GM10847 (cell line): ENCODE data around the gene AIDA.

ENCODE experiments used
- POLR2A ChIP-seq: IDR thresholded peaks from 2 replicates; pipeline ENCODE4 v1.6.1; 2011; ENCODE audit not compliant: insufficient read length; ENCODE audit errors: extremely low read depth

AIDA gene

DNA sequence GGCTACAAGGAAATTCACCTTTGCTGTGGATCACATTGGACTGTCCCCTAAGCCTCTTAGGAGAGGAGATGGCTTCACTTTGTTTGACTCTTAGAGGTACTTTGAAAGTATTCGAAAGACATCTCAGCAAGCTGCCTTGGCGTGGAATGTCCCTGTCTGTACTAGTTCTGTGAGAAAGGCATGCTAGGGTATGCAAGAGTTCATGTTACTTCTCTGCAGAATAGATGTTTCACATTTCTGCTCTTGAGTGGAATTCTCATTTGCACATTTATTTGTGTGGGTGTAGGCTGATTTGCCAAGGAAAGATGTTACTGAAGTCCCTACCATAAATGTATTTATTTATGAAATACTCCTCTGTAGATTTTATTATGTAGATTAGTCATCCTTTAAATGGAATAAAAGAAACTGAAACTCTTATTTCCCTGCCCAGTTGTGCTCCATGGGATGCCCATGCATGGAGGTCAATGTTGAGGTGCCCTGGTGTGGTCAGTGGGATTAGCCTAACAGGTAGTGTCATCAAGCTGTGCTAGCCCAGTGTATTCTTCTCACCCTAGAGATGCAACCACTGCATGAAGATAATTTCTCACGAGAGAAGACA is 80.6 kb downstream of the AIDA start:
- no peak for TF ChIP-seq POLR2A

DNA sequence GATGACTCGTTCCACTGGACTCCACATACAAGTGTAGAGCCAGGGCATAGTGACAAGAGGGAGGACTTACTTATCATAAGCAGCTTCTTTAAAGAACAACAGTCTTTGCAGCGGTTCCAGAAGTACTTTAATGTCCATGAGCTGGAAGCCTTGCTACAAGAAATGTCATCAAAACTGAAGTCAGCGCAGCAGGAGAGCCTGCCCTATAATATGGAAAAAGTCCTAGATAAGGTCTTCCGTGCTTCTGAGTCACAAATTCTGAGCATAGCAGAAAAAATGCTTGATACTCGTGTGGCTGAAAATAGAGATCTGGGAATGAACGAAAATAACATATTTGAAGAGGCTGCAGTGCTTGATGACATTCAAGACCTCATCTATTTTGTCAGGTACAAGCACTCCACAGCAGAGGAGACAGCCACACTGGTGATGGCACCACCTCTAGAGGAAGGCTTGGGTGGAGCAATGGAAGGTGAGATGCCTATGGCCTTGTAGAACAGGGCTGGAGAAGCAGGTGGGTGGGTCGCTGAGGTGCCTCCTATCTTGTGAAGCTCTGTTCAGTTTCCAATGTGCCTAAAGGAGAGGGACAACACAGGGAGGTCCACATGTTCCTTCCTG is 82.3 kb downstream of the AIDA start:
- TF ChIP-seq POLR2A: no peak

DNA sequence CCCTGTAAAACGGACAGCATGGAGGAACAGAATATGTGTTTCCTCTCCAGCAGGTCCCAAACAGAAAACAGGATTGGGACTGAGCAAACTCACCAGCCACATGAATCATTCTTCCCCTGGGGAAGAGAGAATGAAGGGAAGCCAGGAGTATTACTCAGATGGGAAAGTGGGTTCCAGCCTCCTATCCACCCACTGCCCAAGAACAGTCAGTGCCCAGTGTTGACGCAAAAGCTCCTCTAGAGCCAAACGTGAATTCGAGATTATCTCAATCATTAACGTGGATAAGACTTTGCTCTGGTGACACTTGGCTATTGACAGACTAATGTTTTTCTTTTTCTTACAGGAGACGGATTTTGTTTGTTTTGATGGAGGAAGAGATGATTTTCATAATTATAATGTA is 85.1 kb downstream of the AIDA start:
- no peak for TF ChIP-seq POLR2A

DNA sequence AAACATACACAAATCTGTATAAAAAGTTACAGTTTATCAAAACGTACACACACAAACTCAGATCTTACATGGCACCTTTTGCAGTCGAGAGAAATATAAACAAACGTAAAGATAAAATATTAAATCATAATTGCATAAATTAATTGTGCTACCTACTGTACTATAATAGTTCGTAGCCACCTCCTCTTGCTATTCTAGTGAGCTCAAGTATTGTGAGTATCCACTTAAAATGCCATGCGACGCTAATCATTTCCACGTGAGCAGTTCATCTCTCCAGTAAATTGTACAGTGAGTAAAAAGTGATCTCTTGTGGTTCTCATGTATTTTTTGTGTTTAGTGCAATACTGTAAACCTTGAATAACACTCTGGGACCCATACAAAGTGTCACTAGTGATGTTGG is 88.1 kb downstream of the AIDA start:
- TF ChIP-seq POLR2A: no peak

DNA sequence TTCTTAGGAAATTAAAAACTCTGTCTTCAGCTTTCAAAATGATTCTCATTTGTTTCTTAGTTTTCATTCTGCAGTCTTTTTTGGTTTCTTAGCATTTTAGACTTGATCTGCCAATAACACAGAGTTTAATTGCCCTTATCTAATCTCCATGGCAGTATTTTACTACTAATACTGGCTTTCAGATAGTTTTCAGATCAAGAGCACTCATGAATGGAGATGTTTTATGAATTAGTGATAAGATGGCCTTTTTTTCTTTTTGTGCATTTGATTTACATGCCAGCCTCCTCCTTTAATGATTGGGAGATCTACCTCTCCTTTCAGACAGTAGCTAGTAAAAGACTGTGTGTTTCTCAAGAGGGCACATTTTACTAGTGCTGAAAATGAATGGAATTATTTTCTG is 88.8 kb downstream of the AIDA start:
- TF ChIP-seq POLR2A: no peak

DNA sequence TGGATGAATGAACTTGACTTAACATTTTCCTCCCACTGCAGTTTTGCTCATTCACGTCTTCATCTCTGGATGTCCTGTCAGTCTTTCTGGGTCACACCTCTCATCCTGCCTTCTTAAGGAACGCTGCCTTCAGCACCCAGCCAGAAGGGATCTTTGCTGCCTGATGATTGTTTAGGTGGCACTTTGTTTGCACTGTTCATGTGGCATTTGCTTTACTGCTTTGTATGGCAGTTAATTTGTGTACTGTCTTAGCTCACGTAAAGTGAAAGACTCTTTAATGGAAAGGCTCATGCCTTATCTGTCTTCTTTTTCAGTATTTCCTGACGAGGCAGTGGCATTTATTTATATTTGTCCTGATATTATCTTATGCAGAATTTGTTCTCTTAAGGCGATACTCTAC is 89.5 kb downstream of the AIDA start:
- TF ChIP-seq POLR2A: no peak

DNA sequence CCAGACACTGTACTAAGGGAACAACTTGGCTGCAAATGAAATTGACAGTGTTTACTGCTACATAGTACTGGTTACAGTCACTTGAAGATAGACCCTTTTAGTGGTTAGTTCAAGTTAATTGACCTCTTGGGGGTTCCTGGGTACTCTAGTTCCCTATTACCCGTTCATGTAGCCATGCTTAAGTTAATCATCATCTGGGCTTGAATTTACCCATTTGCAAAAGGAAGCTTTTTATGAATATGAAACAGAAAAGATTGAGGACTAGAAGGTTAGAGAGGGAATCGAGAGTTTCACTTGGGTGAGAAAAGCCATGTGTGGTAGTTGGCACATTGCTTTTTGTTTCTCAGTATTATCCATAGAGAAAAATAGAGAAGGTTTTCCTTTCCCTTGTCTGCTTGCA is 91.7 kb downstream of the AIDA start:
- no peak for TF ChIP-seq POLR2A

DNA sequence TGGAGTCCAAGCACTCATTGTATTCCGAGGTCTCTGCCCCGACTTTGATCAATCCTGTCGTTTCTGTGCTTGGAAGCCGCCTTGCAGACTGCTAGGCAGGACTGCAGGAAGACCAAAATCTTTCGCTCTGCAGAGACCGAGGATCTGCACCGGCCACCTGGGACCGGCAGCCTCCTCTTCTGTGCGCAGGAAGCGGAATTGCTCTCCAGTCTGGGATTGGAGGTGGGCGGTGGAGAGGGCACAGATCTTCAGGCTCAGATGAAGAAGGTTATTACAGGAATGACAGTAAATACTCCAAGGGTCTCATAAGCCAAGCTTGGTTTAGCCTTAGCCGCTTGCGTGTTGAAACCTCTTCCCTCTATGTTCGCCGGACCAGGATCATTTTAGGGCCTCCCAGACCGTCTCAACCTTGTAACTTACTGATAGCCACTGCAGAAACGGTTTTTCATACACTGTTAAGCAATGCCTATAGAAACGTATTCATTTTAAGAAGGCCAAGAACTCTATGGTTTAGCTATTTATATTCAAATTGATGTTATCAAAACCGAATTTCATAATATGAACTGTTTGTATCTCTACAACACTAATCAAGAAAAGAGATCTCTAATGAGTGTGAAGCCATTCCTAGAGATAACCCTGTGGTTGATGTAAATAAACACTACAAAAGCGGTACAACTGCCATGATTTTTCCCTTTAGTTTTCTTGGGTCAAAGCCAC is 93.3 kb downstream of the AIDA start:
- no peak for TF ChIP-seq POLR2A
